Measurements from ENCODE around the gene DCT. TPM values are rescaled to one million over a fixed set of nuclear protein-coding genes. Genes with fewer than 3 reads are reported as not detected.

DCT gene
- total and polyA plus RNA-seq, 2 of the 8 experiments (the other 6 are each of a cell fraction or from before 2014, with no cell fraction given): 0.02 TPM; not detected in 1

DNA sequence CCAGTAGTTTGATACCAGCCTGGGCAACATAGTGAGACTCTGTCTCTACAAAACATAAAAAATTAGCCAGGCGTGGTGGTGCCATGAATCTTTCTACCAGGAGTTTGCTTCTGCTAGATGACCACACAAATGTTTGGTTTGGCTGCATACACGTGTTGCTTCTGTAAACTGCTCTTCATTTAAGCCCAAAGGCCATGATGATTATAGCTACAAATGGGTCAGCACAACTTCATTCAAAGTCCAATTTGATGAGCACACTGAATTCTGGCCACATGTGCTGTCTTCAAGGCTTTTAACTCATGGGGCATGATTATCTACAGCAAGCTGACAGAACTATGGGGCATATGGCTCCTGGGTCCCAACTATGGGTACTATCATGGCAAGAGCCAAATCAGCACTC, 46.3 kb upstream of the DCT start (continued):
- TF ChIP-seq, protein P1, sequence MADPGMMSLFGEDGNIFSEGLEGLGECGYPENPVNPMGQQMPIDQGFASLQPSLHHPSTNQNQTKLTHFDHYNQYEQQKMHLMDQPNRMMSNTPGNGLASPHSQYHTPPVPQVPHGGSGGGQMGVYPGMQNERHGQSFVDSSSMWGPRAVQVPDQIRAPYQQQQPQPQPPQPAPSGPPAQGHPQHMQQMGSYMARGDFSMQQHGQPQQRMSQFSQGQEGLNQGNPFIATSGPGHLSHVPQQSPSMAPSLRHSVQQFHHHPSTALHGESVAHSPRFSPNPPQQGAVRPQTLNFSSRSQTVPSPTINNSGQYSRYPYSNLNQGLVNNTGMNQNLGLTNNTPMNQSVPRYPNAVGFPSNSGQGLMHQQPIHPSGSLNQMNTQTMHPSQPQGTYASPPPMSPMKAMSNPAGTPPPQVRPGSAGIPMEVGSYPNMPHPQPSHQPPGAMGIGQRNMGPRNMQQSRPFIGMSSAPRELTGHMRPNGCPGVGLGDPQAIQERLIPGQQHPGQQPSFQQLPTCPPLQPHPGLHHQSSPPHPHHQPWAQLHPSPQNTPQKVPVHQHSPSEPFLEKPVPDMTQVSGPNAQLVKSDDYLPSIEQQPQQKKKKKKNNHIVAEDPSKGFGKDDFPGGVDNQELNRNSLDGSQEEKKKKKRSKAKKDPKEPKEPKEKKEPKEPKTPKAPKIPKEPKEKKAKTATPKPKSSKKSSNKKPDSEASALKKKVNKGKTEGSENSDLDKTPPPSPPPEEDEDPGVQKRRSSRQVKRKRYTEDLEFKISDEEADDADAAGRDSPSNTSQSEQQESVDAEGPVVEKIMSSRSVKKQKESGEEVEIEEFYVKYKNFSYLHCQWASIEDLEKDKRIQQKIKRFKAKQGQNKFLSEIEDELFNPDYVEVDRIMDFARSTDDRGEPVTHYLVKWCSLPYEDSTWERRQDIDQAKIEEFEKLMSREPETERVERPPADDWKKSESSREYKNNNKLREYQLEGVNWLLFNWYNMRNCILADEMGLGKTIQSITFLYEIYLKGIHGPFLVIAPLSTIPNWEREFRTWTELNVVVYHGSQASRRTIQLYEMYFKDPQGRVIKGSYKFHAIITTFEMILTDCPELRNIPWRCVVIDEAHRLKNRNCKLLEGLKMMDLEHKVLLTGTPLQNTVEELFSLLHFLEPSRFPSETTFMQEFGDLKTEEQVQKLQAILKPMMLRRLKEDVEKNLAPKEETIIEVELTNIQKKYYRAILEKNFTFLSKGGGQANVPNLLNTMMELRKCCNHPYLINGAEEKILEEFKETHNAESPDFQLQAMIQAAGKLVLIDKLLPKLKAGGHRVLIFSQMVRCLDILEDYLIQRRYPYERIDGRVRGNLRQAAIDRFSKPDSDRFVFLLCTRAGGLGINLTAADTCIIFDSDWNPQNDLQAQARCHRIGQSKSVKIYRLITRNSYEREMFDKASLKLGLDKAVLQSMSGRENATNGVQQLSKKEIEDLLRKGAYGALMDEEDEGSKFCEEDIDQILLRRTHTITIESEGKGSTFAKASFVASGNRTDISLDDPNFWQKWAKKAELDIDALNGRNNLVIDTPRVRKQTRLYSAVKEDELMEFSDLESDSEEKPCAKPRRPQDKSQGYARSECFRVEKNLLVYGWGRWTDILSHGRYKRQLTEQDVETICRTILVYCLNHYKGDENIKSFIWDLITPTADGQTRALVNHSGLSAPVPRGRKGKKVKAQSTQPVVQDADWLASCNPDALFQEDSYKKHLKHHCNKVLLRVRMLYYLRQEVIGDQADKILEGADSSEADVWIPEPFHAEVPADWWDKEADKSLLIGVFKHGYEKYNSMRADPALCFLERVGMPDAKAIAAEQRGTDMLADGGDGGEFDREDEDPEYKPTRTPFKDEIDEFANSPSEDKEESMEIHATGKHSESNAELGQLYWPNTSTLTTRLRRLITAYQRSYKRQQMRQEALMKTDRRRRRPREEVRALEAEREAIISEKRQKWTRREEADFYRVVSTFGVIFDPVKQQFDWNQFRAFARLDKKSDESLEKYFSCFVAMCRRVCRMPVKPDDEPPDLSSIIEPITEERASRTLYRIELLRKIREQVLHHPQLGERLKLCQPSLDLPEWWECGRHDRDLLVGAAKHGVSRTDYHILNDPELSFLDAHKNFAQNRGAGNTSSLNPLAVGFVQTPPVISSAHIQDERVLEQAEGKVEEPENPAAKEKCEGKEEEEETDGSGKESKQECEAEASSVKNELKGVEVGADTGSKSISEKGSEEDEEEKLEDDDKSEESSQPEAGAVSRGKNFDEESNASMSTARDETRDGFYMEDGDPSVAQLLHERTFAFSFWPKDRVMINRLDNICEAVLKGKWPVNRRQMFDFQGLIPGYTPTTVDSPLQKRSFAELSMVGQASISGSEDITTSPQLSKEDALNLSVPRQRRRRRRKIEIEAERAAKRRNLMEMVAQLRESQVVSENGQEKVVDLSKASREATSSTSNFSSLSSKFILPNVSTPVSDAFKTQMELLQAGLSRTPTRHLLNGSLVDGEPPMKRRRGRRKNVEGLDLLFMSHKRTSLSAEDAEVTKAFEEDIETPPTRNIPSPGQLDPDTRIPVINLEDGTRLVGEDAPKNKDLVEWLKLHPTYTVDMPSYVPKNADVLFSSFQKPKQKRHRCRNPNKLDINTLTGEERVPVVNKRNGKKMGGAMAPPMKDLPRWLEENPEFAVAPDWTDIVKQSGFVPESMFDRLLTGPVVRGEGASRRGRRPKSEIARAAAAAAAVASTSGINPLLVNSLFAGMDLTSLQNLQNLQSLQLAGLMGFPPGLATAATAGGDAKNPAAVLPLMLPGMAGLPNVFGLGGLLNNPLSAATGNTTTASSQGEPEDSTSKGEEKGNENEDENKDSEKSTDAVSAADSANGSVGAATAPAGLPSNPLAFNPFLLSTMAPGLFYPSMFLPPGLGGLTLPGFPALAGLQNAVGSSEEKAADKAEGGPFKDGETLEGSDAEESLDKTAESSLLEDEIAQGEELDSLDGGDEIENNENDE (IDR thresholded peaks at IDR 0.05; ENCODE audit: insufficient replicate concordance, low read length): no peak
- TF ChIP-seq RNF2 (IDR thresholded peaks at IDR 0.05; ENCODE audit: borderline replicate concordance, low read depth, low read length, missing control alignments, poor library complexity, severe bottlenecking) (no peak), TAF7 (optimal IDR thresholded peaks at IDR 0.05; ENCODE audit: borderline replicate concordance, low read depth, low read length) (no peak), HDAC6 (IDR thresholded peaks at IDR 0.05; ENCODE audit: low read depth, low read length) (no peak)

Measured in H1 (cell line).